Endothelial cell of umbilical vein (primary cell): Measurements from ENCODE around the gene LRRC8B.

Experiments
- CTCF ChIP-seq, 2 donors: IDR thresholded peaks; 1 replicate in 1 of 2; 2 replicates in 1 of 2; pipeline ENCODE4 v1.5.1; 2011; ENCODE audit warnings: low read length in 2 of 2, mild to moderate bottlenecking in 2 of 2, moderate library complexity in 2 of 2, control low read depth in 1 of 2, inconsistent platforms in 1 of 2, low read depth in 1 of 2; ENCODE audit not compliant: insufficient read depth in 1 of 2; ENCODE audit errors: extremely low read depth in 1 of 2
- FOS ChIP-seq: IDR thresholded peaks from 2 replicates; pipeline ENCODE4 v1.6.1; 2011; ENCODE audit warnings: mild to moderate bottlenecking, low read length, moderate library complexity, borderline replicate concordance; ENCODE audit not compliant: insufficient read depth
- JUN ChIP-seq: IDR thresholded peaks from 2 replicates; pipeline ENCODE4 v1.6.1; 2011; ENCODE audit warnings: borderline replicate concordance, low read depth; ENCODE audit not compliant: insufficient read length, insufficient read depth
- POLR2A ChIP-seq: IDR thresholded peaks from 2 replicates; pipeline ENCODE4 v1.6.1; 2012; ENCODE audit warnings: low read depth, mild to moderate bottlenecking, control low read depth, low read length
- POLR2AphosphoS5 ChIP-seq: IDR thresholded peaks from 2 replicates; pipeline ENCODE4 v1.6.1; 2012; ENCODE audit warnings: low read depth, mild to moderate bottlenecking, control low read depth, low read length, moderate library complexity; ENCODE audit not compliant: insufficient read depth

DNA sequence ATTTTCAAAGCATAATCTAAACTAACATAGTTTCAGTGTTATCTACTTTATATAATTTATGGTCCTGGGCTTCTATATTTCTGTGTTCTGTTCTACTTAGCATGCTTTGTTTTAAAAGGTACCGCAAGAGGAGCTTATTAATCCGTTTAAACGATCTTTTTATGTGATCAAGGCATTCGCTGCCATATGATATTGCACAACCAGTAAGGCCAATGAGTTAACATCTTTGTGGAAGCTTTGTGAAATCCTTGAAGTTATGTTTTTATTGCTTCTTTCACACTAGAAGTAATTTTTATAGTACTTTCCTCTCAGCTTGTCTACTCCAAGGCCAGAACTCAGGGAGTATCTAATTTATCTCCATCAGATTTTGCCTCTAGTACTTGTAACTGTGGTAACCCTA lies 117.2 kb downstream of the LRRC8B start:
- TF ChIP-seq POLR2A: no peak
- TF ChIP-seq FOS: no peak
- no peak for TF ChIP-seq CTCF (IDR thresholded peaks at IDR 0.05; ENCODE audit: extremely low read depth in 1 of 2, insufficient read depth in 1 of 2, low read depth in 1 of 2, low read length in 2 of 2)
- no peak for TF ChIP-seq POLR2AphosphoS5
- no peak for TF ChIP-seq JUN
